T-helper 2 cell (primary cell): ENCODE data around the gene MYH13.
"Not testable (repeated sequence)": the region's sequence is repeated elsewhere in the genome, so short reads cannot be mapped to it uniquely, and the experiment has no call there.

ENCODE experiments used
- DNase-seq, 5 experiments: peaks; one replicate each; pipeline versions ENCODE4 v3.0.0 to v3.0.0-alpha.2; 2012 to 2022

Gene MYH13

DNA sequence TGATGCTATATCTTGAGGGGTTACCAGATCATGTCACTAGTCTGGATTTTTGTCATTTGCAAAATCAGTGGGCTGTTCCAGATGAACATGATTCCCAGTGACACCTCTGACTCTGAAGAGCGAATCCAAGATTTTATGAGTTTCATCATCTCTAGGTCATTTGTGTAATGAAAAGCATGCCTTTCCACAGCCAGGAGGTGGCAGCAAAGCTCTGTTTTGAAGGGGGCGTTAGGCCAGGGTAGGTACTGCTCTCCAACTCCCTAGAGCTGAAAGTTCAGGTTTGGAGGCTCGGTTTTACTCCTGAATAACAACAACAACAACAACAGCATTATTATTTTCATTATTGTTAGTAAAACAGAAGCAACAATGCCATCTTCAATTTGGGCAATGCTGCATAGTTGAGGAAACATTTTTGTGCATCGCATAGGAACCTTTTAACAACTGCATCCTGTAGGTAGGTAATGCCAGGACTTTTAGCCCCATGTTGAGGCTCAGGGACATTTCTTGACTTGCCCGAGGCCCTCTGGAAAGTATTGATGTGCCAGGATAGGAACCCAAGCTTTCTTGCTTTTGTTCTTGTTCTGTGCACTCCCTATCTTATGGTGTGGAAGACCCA lies 77.0 kb downstream of the MYH13 start:
- peak in 1 of 5 experiments; percentile 37 for DNase-seq

DNA sequence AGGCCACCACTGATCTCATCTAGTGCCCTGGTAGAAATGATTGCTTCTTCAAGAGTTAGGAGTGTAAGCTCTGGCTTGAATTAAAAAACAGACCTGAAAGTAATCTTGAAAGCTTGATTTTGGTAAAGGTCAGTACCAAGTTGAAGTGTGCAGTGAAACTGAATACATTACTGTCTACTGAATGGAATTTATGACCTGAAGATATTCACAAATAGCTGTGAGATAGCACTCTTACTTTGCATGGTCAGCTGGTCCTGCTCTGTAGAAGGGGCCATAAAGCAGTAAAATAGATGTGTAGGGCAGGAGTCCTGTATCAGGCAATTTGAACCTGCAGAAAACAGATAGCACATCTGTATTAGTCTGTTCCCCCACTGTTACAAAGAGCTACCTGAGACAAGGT lies 78.6 kb downstream of the MYH13 start:
- no peak for DNase-seq

DNA sequence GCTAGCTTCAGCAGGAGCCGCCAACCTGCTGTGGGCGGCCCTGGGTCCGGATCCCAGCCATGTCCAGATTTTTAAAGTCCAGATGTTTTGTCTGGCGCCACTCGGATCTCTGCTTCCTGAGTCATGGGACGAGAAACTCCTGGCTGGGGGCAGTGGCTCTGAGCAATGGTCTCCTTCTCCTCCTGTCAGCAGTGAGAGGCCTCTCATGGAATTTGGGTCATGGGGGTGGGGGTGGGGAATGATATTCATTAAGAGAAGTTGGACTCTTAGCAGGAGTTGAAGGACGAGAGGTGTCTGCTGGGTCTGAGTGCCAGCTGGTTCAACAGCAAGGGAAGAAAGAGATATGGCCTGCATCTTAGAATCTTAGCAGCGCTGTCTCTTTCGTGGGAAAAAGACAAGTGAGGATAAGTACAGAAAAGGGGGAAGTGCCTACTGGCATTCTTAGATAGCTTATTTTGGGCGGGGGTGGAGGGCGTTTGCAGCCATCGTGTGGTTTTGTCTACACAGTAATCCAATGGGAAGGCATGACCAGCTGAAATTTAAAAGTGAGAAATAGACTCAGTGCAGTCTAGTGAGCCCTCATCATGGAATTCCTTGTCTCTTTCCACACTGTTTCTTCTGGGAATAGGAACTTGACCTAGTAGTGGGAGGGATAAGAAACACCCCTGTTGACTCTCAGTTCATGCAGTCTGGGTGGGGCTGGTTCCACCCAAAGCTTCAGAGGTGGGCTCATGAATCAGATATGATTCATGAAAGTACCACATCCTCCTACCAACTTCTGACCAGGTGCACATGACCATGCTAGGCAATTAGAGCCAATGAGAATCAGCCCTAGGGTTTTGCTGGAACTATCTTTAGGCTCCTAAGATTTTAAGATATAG lies 80.5 kb downstream of the MYH13 start:
- DNase-seq: no peak

DNA sequence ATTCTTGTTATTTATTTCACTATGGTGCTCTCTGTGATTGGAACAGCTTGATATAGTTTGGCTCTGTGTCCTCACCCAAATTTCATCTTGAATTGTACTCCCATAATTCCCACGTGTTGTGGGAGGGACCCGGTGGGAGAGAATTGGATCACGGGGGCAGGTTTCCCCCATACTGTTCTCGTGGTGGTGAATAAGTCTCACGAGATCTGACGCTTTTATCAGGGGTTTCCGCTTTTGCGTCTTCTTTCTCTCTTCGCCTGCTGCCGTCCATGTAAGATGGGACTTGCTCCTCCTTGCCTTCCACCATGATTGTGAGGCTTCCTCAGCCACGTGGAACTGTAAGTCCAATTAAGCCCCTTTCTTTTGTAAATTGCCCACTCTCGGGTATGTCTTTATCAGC lies 81.2 kb downstream of the MYH13 start:
- not testable (repeated sequence) for DNase-seq

DNA sequence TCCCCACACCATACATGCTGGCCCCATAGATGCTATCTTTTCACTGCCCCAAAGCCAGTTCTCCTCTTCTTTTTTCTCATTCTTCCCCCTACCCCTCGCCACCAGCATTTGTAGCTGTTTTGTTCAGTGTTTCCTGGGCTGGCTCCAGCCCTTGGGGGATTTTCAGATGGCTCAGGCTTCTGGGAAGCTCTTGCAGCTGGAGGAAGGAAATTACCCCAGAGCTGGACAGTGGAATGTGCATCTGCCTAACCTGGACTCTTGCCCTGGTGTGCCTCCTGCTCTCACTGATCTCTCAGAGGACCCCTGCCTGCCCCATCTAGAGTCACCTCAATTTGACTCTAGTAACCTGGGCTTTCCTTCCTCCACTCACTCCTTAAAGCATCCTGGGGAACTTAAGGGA lies 82.8 kb downstream of the MYH13 start:
- no peak for DNase-seq

DNA sequence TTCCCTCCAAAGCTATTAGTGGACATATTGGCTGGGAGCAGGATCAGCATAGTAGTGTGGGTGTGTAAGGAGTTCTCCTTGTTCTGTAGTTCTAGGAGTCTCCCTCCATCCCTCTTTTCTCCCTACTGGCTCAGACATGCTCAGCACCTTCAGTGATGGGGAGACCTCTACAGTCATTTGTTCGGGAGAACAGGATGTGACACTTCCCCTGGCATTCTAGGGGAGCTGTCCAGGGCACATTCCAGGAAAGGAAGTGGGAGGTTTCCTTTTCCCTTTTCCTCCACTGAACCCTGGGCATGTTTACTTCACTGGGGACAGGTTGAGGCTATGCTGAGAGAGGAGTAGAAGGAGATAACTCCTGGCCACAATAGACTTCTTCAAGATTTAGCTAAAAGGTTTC lies 86.5 kb downstream of the MYH13 start:
- no peak for DNase-seq

DNA sequence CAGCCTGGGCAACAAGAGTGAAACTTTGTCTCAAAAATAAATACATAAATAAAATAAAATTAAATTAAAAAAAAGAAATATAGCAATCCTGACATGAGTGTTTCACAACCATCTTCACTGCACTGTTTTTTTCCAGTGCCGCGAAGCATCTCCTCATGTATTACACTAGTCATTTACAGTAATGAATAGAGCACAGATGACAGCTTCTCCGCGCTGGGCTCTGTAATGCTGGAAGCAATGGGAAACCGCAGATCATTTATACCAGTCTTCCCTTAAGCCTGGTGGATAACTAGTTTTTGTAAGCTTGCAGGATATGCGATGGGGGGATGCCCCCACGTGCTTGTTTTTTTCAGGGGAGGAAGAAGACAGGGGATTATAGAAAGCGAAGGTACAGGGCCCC lies 86.9 kb downstream of the MYH13 start:
- no peak for DNase-seq

DNA sequence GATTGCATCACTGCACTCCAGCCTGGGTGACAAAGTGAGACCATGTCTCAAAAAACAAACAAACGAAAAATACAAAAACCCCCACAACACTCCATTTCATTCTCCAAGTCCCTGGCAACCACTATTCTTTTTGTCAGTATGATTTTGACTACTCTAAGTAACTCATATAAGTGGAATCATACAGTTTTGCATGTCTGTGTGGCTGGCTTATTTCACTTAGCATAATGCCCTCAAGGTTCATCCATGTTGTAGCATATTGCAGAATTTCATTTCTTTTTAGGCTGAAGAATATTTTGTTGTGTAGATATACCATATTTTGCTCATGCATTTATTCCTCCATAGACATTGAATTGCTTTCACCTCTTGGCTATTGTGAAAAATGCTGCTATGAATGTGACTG lies 92.7 kb downstream of the MYH13 start:
- DNase-seq: no peak

DNA sequence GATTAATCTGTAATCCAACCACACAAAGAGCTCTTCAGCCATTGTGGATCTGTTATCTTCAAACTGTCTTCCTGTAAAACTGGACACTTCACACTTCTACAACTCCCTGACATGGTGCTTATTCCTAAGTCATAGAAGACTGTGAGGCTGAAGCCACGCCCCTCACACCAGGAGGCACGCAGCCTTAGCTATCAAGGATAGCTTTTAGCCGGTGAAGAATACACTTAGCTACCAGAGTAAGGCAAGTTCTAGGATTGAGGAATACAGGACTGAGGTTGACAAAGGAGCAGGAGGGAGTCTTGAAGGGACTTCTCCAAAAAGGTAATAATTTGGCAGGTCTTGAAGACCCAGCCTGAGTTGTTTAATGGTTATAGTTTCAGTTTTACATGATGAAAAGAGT lies 94.6 kb downstream of the MYH13 start:
- no peak for DNase-seq

DNA sequence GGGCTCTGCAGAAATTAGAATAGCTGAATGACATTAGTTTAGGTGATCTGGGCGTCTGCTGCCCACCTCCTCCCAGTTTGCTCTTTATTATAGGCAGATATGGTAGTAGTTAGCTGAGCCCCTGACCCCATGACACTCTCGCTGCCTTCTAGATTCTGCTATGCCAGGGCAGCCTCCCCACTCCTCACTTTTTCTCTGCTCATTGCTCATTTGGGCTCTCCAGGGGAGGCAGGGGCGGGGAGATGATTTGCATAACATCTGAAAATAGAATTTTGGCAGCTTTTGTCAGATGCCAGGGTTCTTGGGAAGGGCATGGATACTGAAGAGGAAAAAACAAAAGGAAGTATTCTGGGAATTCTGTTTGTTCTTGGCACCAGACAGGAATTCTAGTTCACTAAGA lies 96.4 kb downstream of the MYH13 start:
- DNase-seq: no peak

DNA sequence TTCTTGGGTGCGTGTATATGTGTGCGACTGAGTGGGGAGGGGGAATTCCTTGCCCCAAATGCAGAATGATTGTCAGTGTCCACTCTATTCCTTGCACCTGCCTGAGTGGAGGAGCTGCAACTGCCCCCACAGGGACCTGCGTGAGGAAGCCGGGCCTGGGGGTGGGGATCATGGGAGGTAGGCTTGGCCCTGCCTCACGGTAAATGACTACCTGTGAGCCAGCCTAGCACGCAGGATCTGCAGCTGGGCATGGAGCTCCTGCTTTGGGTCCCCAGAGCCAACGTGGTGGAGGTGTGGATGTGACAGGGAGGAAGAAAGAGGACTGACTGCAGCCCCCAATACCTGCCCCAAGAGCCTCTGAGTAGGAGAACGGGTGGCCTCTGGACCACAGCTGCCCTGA lies 97.4 kb downstream of the MYH13 start:
- no peak for DNase-seq

DNA sequence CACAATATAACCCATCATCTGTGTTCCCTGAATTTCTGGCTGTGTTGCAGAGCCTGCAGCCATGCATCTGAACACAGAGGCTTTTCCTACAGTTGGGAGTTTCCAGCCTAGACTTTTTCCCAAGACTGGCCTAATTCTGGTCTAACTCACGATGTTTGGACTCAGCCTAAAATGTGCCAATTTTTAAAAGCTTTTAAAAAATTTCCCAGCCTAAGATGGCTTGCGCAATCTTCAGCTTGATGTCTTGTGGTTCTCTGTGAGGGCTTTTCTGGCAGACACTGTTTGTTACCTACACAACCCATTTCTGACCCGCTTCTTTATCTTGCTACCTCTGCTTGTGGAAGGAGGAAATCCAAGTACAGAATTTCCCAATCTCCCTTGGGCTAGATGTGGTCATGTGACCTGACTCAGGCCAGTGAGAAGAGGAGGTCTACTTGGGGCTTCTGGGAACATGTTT lies 101.7 kb downstream of the MYH13 start:
- no peak for DNase-seq

DNA sequence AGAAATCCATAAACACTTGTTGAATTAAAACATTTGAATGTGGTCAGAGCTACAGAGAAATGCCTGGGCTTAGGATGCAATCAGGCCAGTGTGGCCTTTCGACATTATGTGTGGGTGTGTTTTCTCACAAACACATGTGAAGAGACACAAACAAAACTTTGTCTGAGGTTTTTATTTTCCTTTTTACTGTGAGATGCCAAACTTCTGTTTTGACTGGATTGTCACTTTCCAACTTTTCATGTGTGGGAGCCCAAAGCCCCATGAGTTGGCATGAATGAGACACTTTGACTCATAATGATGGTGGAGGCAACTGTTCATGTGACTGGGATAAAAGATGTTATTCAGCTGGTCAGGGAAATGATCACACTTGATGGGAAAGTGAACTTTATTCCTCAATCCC lies 102.5 kb downstream of the MYH13 start:
- no peak for DNase-seq

DNA sequence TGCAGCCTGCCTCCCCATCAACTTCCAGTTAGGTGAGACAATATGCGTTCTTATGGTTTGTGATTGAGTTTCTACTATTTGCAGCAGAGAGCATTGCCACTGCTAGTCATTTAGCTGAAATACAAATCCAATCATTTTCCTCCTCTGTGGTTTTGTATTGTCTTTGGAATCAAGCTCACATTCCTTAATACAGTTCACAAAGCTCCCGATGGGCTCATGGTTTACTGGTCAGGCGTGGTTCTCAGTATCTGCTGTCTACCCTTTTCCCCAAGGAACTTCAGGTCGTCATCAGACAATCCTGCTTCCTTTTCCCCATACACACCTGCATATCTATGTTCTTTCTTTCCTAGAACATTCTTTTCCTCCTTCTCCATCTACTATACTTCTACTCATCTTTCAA lies 104.8 kb downstream of the MYH13 start:
- DNase-seq: no peak

DNA sequence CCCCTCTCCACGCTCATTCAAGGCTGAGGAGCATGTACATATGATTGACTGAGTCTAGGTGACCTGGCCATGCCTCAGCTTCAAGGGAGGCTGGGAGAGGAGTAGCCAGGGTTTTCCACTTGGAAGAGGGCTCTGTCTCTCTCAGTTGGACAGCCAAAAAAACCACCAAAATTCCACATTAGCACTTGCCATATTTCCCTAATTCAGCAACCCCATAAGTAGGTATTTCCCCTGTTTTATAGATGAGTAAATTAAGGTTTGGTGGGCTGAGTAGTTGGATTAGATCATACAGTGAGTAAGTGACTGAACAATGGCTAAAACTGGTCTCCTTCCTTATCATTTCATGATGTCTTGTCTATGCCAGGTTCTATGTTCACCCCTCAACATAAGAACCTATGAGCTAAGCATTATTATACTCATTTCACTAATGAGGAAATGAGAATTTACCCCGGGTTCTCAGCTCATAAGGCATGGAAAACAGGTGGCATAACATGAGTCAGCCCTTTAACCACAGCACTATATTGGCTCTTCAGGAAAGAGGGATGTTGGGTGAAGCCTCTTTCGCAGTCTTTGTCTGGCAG lies 106.4 kb downstream of the MYH13 start:
- DNase-seq: no peak

DNA sequence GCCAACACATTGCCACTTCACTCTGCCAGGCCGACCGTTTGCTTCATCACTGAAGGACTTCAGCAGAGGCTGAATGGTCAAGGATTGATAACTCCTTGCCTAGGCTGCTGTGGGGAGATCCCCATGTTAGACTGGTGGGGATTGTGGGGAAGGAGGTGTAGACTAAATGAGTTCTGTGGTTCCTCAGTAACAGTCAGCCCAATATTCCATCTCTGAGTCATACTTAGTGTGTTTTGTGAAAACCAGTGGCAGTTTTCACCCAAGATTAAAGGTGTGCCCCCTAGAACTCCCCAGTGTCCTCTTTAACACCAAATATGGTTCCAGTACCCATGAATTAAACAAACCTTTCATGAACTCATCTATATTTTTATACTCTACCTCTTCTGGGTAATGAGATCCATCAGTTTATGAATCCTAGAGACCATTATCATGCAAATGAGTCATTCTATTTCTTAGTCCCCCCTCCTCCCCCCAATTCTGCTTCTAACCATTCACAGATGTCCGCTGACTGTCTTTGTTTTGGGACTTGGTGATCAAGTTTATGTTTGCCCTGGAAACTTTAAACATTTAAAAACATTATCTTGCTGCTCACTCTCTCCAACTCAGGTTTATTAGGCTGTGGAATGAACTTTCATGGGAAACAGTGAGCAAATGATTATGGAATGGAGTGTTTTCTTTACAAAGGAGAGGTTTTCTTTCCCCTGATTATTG lies 107.6 kb downstream of the MYH13 start:
- no peak for DNase-seq

DNA sequence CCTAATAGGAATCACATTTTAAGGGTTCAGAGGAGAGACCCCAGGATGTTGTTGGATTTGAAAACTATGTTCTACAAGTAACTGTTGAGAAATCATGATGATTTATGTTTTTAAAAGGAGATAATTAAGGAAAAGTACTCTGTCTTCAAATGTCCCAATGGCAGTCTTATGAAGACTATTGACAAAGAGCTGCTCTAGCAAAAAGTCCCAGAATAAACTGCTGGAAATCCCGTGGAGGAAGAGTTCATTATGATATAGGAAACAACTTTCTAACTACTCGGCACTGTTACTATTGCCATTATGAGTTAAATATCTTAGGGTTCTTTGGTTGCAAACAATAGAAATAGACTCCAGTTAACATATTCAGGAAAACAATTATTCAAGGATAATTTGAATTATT lies 108.8 kb downstream of the MYH13 start:
- DNase-seq: no peak

DNA sequence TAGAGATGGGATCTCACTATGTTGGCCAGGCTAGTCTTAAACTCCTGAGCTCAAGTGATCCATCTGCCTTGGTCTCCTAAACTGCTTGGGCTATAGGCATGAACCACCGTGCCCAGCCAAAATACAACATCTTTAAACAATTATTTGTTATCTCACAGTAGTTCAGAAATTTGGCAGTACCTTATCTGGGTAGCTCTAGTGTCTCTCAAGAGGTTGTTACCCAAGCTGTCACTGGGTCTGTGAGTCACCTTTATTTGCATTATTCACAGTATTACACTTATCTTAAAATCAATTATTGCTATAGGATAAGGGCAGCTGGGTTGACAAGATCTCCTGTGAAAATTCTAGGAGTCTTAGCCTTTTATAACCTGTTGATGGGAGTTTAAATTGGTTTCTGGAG lies 110.4 kb downstream of the MYH13 start:
- no peak for DNase-seq

DNA sequence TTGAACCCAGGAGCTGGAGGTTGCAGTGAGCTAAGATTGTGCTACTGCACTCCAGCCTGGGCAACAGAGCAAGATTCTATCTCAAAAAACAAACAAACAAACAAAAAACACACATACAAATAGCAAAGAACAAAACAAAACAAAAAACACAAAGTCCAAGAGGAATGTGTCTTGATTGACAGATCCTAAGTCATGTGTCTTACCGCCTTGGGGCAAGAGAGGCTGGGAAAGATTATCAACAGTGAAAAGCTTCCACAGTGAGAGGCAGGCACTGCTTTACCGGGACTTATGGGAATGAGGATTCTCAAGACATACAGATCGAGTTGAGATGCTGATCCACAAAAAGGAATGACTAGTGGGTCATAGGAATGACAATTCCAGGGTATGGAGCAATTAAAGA lies 111.7 kb downstream of the MYH13 start:
- no peak for DNase-seq

DNA sequence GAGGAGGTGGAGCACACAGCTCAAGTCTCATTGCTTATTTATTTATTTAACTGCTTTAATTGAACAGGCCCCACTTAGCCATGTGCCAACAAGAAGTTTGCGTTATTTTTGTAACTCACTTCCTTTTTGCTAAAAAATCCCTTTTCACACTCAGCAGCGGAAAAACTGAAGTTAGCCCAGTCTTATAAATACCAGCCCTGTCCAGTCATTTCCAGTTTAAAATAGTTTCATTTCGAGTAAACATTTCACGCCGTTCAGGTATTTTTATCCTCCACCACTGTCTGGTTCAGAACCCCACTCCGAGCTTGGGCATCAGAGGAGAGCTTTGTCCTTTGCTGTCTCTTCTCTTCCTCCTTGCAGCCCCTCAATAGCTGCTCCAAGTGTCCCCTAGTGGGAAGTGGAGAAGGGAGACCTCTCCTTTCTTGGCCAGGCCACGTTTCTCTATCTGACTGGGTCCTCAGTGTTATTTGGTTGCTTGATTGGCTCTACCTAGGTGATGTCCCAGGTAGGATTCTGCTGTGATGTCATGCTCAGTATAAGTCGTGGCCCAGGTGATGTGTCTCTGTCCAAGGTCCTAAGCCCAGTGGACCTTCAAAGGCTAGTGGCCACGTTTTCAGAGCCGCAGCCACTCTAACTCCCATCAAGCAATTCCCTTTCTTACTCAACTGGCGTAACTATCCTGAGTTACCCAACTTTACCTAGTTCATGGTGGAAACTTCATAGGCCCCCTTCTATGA lies 121.4 kb downstream of the MYH13 start:
- DNase-seq: no peak
